Loucy (cell line): ENCODE results near the gene CYS1.

ENCODE experiments used
- H2AFZ ChIP-seq: fragments of 200-600 bp; sonication (generic); 2 replicates; pipeline ENCODE4 v1.6.0; 2016; ENCODE audit warnings: antibody characterized with exemption, mild to moderate bottlenecking, low read length, moderate library complexity
- H3F3A ChIP-seq: fragments of 200-600 bp; 2 replicates; pipeline ENCODE4 v1.6.0; 2016; ENCODE audit warnings: antibody characterized with exemption, low read depth, mild to moderate bottlenecking
- H3K27me3 ChIP-seq: fragments of 200-600 bp; sonication (generic); 2 replicates; pipeline ENCODE4 v1.6.1; 2014; ENCODE audit warnings: low read length, mild to moderate bottlenecking; ENCODE audit not compliant: insufficient read depth, poor library complexity, severe bottlenecking
- H3K36me3 ChIP-seq: fragments of 200-600 bp; sonication (generic); 2 replicates; pipeline ENCODE4 v1.6.1; 2016; ENCODE audit warnings: low read length; ENCODE audit not compliant: insufficient read depth
- H3K4me1 ChIP-seq: fragments of 200-600 bp; sonication (generic); 2 replicates; pipeline ENCODE4 v1.5.1; 2014; ENCODE audit warnings: low read length, mild to moderate bottlenecking; ENCODE audit not compliant: insufficient read depth, poor library complexity, severe bottlenecking
- H3K4me2 ChIP-seq: fragments of 200-600 bp; sonication (generic); 2 replicates; pipeline ENCODE4 v1.6.0; 2014; ENCODE audit warnings: antibody characterized with exemption, low read length, low read depth, mild to moderate bottlenecking; ENCODE audit not compliant: poor library complexity, severe bottlenecking
- H3K4me3 ChIP-seq: fragments of 200-600 bp; sonication (generic); 2 replicates; pipeline ENCODE4 v1.5.1; 2014; ENCODE audit warnings: low read length, mild to moderate bottlenecking, mixed read lengths; ENCODE audit not compliant: poor library complexity, severe bottlenecking
- H3K79me2 ChIP-seq: fragments of 200-600 bp; sonication (generic); 2 replicates; pipeline ENCODE4 v1.6.1; 2014; ENCODE audit warnings: low read length; ENCODE audit not compliant: insufficient read depth
- H3K9ac ChIP-seq: fragments of 200-600 bp; sonication (generic); 2 replicates; pipeline ENCODE4 v1.6.0; 2014; ENCODE audit warnings: mild to moderate bottlenecking, low read depth, low read length, moderate library complexity; ENCODE audit not compliant: poor library complexity, severe bottlenecking
- H3K9me2 ChIP-seq: fragments of 200-600 bp; sonication (generic); replicated peaks from 2 replicates; pipeline ENCODE4 v1.6.1; 2016; ENCODE audit warnings: low read depth, low read length, mixed read lengths
- H3K9me3 ChIP-seq: fragments of 200-600 bp; sonication (generic); 2 replicates; pipeline ENCODE4 v1.6.1; 2014; ENCODE audit warnings: mild to moderate bottlenecking, antibody characterized with exemption, low read length, low read depth; ENCODE audit not compliant: insufficient read depth
- H4K20me1 ChIP-seq: fragments of 200-600 bp; sonication (generic); 2 replicates; pipeline ENCODE4 v1.6.0; 2014; ENCODE audit warnings: antibody characterized with exemption, low read length, mild to moderate bottlenecking; ENCODE audit not compliant: insufficient read depth, poor library complexity, severe bottlenecking
- CTCF ChIP-seq: fragments of 200-600 bp; sonication (generic); conservative IDR thresholded peaks from 2 replicates; pipeline ENCODE4 v1.5.1; 2014; ENCODE audit warnings: mild to moderate bottlenecking, antibody characterized with exemption, low read length
- EZH2phosphoT487 ChIP-seq: fragments of 200-600 bp; IDR thresholded peaks from 2 replicates; pipeline ENCODE4 v1.6.1; 2018; ENCODE audit warnings: antibody characterized with exemption, mild to moderate bottlenecking, moderate library complexity, borderline replicate concordance

Gene CYS1

GRCh38 chr2:10079870-10080535 lies at the start of gene CYS1:
TSS of gene CYS1 (minus strand) at chr2:10080411. CDS start at chr2:10080223, 188 bp downstream.
- H3K79me2 ChIP-seq: no peaks in the 10 kb centered on the region
- peak within 1 kb of the TSS; percentile 80 for H3K4me2 ChIP-seq
- peaks cover 15% of the 10 kb centered on the region for H3K4me1 ChIP-seq
- H3K9ac ChIP-seq: peak within 1 kb of the TSS; percentile 64
- peak within 1 kb of the TSS; percentile 78 for H2AFZ ChIP-seq
- H3F3A ChIP-seq: peaks cover 3% of the 10 kb centered on the region; the same call in 1 of the 2 replicates
- H3K4me3 ChIP-seq: peak within 1 kb of the TSS; percentile 65
- no peaks in the 10 kb centered on the region for H3K9me3 ChIP-seq
- H4K20me1 ChIP-seq: no peaks in the 10 kb centered on the region
- no peaks in the 10 kb centered on the region for H3K27me3 ChIP-seq
- no peaks in the 10 kb centered on the region for H3K36me3 ChIP-seq
- TF ChIP-seq EZH2phosphoT487 (no peak), CTCF (no peak)
- no peaks in the 10 kb centered on the region for H3K9me2 ChIP-seq

GRCh38 chr2:10129490-10129889 lies 49.3 kb upstream of the CYS1 start:
- no peak overlapping the region for H2AFZ ChIP-seq
- H3K4me2 ChIP-seq: peak overlapping the region; percentile 82
- H3K9me2 ChIP-seq: no peaks in the 10 kb centered on the region
- H3K4me1 ChIP-seq: peaks cover 60% of the 10 kb centered on the region
- H3K9me3 ChIP-seq: no peaks in the 10 kb centered on the region
- peak overlapping the region; percentile 55 for H3K4me3 ChIP-seq
- TF ChIP-seq CTCF: no peak
- TF ChIP-seq EZH2phosphoT487: no peak
- peaks cover 66% of the 10 kb centered on the region for H3K36me3 ChIP-seq
- peaks cover 93% of the 10 kb centered on the region for H3K79me2 ChIP-seq
- peaks cover 64% of the 10 kb centered on the region for H4K20me1 ChIP-seq
- no peaks in the 10 kb centered on the region for H3F3A ChIP-seq
- peak overlapping the region; percentile 28 for H3K9ac ChIP-seq
- no peaks in the 10 kb centered on the region for H3K27me3 ChIP-seq

GRCh38 chr2:10128420-10128819 lies 48.2 kb upstream of the CYS1 start:
- H4K20me1 ChIP-seq: peaks cover 70% of the 10 kb centered on the region
- H3K4me2 ChIP-seq: peak overlapping the region; percentile 82
- no peaks in the 10 kb centered on the region for H3K27me3 ChIP-seq
- no peaks in the 10 kb centered on the region for H3K9me2 ChIP-seq
- peaks cover 60% of the 10 kb centered on the region for H3K4me1 ChIP-seq
- H3K9ac ChIP-seq: peak overlapping the region; percentile 42
- H2AFZ ChIP-seq: no peak overlapping the region
- H3K79me2 ChIP-seq: peaks cover 100% of the 10 kb centered on the region
- TF ChIP-seq EZH2phosphoT487 (no peak), CTCF (no peak)
- H3K4me3 ChIP-seq: peak overlapping the region; percentile 55
- H3K36me3 ChIP-seq: peaks cover 62% of the 10 kb centered on the region
- H3K9me3 ChIP-seq: no peaks in the 10 kb centered on the region
- H3F3A ChIP-seq: no peaks in the 10 kb centered on the region
